Fibroblast of skin of back (primary cell): ENCODE measurements around the gene GCGR. TPM values are rescaled to one million over a fixed set of nuclear protein-coding genes. Genes with fewer than 3 reads are reported as not detected.

Source experiments
- DNase-seq: peaks from one replicate; pipeline ENCODE4 v3.0.0-alpha.2; 2013
- polyA plus RNA-seq, 2 experiments: library from polyadenylated mRNA; unstranded; fragments of 120-200 nt; gene quantifications; one replicate each; pipeline ENCODE4 v1.2.1, GENCODE V29; 2013; ENCODE audit not compliant: insufficient read length in 2 of 2

The GCGR gene
- not detected for polyA plus RNA-seq (2013, experiment 1 of 2; ENCODE audit: insufficient read length)
- polyA plus RNA-seq (2013, experiment 2 of 2; ENCODE audit: insufficient read length): not detected

- DNase-seq: no peak
Measured at GRCh38 chr17:81803728-81804558, at the start of gene GCGR. Gene GCGR, plus strand, starts transcription at chr17:81804150. Its CDS starts 4,869 bp downstream, at chr17:81809019.

- no peak for DNase-seq
Measured at GRCh38 chr17:81792675-81793615, 11.0 kb upstream of the GCGR start.

GRCh38 chr17:81794074-81794476 is 9.9 kb upstream of the GCGR start:
- DNase-seq: no peak

- DNase-seq: no peak
Measured at GRCh38 chr17:81794509-81794908, 9.4 kb upstream of the GCGR start.

- DNase-seq: no peak
Measured at GRCh38 chr17:81801327-81801726, 2.6 kb upstream of the GCGR start.

- DNase-seq: no peak
Measured at GRCh38 chr17:81802048-81802758, 1.7 kb upstream of the GCGR start.

GRCh38 chr17:81802856-81803643 is 900 bp upstream of the GCGR start:
- DNase-seq: no peak

GRCh38 chr17:81804559-81805399 is 829 bp downstream of the GCGR start:
- DNase-seq: no peak

- DNase-seq: no peak
Measured at GRCh38 chr17:81805707-81806460, 1.9 kb downstream of the GCGR start.

- no peak for DNase-seq
Measured at GRCh38 chr17:81806461-81807209, 2.7 kb downstream of the GCGR start.

GRCh38 chr17:81807210-81807719 is 3.3 kb downstream of the GCGR start:
- DNase-seq: no peak

- no peak for DNase-seq
Measured at GRCh38 chr17:81807839-81808238, 3.9 kb downstream of the GCGR start.

GRCh38 chr17:81808778-81809555 is 5.0 kb downstream of the GCGR start:
- no peak for DNase-seq

- DNase-seq: no peak
Measured at GRCh38 chr17:81809556-81809998, 5.6 kb downstream of the GCGR start.

GRCh38 chr17:81810476-81810875 is 6.5 kb downstream of the GCGR start:
- no peak for DNase-seq

GRCh38 chr17:81810892-81811704 is 7.1 kb downstream of the GCGR start:
- no peak for DNase-seq
